ENCODE data around the gene OR8I2.
"Not testable (repeated sequence)": the region's sequence is repeated elsewhere in the genome, so short reads cannot be mapped to it uniquely, and the experiment has no call there.

GRCh38 chr11:56057661-56058237, 35.4 kb upstream of the OR8I2 start:
- TF ChIP-seq ZNF564 (CRISPR knock-in tag; IDR thresholded peaks at IDR 0.05); ZNF256 (CRISPR knock-in tag; conservative IDR thresholded peaks at IDR 0.05); CSRNP2 (CRISPR knock-in tag; conservative IDR thresholded peaks at IDR 0.05; ENCODE audit: low read depth); CTCF (CRISPR knock-in tag; IDR thresholded peaks at IDR 0.05); CREB1 (IDR thresholded peaks at IDR 0.05); CREB1 (CRISPR knock-in tag; IDR thresholded peaks at IDR 0.05); HMGXB4 (CRISPR knock-in tag; IDR thresholded peaks at IDR 0.05; ENCODE audit: borderline replicate concordance in 1 of 2, low read depth in 1 of 2); USF2 (IDR thresholded peaks at IDR 0.05; ENCODE audit: low read depth, low read length); USF2 (CRISPR knock-in tag; IDR thresholded peaks at IDR 0.05; ENCODE audit: borderline replicate concordance); ZNF615 (CRISPR knock-in tag; IDR thresholded peaks at IDR 0.05; ENCODE audit: borderline replicate concordance); TBL1XR1 (IDR thresholded peaks at IDR 0.05; ENCODE audit: borderline replicate concordance, low read length, partially characterized antibody): not testable (repeated sequence)
